Measurements from ENCODE around the gene GLI3.

Gene GLI3

DNA sequence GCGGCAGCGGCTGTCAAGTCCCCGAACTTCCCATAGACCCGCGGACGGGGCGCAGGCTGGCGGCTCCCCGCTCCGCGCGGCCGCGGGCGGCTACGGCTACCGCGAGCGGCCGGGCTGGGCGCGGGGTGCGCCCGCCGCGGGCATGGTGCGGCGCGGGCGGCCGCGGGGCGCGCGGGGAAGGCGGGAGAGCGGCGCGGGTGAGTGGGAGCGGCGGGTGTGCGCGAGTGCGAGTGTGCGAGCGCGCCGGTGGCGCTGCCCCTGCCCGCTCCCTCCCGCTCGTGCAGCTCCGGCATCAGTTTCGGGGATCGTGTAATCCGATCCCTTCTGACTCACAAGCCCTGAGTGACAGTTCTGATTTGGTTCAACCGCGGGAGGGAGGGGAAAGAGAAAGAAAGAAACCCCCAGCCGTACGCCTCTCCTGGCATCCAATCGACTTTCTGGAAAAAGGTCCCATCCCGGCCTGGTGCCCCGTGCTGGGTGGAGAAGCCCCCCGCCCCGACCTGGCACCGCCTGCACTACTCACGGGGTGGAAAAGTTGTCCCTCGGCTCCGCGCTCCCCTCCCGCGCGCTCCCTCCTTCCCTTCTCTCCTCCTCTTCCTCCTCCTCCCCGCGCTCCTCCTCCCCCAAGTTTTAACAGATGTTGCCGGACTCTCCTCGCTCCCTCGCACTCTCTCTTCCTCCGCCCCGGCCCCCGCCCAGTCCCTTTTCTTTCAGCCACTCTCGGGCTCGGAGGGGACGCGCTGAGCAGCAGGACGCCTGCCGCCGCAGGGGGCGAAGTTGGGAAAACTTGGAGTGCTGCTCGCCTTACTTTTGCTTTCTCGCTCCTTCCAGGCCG lies at the start of gene GLI3:
GLI3 (minus strand) TSS at position 234 of the 835 bp plus-strand sequence. CDS start 13,956 bp downstream, outside the sequence.
- DNase-seq = no peak

DNA sequence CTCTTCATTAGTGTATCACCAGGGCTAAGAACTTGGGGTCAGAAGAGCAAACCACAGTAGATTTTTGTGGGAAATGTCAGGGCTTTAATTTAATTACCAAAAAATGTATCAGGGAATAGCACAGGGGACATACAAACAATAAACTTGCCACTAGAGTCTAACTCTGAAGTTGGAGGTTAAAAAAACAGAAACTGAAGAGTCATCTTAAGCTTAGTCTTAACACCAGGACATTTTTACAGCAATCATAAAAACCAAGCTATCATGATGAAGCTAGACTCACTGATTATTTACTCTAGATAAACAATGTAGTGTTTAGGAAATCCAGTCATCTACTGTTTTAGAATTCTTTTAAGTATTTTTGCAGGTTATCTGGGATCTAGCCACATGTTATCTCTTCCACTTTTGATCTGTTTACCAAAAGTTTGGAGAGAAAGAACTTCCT lies 48.4 kb upstream of the GLI3 start:
- no peak for DNase-seq

DNA sequence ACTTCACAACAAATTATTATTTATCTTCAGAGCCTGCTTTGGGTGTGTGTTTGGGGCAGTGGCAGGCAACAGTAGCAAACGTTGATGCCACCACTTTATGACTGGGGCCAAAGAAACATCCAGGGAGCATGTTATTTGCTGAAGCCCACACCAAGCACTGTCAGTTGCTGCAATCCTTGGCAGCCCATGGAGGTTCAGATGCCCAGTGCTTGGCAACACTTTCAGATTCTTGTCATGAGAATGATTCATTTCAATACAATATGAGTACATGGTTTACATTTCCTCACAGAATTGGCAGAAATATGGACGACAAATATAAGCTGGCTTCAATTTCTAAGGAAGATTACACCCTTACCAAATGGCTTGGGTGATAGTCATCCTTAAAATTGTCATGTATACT lies 46.5 kb upstream of the GLI3 start:
- DNase-seq = no peak

DNA sequence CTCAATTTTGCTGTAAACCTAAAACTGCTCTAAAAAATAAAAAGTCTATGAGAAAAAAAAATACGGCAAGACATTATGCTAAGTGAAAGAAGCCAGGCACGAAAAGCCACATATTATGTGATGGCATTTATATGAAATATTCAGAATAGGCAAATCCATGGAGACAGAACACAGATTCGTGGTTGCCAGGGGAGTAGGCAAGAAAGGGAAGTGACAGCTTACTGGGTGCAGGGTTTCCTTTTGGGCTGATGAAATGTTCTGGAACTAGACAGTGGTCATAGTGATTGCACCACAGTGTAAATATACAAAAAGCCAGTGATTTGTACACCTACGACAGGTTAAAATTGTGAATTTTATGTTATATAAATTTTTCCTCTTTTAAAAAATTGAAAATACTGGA lies 41.3 kb upstream of the GLI3 start:
- DNase-seq = no peak

DNA sequence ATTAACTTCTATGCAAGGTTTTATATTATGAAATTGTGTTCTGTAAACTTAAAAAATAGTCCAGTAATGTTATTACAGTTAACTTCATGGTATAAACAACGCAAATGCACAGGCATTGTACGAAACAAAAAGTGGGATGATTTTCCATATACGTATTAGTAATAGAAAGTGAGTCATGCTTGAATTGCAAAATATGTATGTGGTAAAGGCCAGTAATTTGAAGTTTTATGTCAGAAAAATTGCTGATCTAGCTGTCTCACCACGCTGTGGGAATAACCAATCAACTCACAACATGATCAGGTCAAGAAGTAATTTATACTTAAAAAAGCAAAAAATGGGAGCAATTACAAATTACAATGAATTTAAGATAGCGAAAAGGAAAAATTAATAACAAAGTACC lies 37.0 kb upstream of the GLI3 start:
- no peak for DNase-seq

DNA sequence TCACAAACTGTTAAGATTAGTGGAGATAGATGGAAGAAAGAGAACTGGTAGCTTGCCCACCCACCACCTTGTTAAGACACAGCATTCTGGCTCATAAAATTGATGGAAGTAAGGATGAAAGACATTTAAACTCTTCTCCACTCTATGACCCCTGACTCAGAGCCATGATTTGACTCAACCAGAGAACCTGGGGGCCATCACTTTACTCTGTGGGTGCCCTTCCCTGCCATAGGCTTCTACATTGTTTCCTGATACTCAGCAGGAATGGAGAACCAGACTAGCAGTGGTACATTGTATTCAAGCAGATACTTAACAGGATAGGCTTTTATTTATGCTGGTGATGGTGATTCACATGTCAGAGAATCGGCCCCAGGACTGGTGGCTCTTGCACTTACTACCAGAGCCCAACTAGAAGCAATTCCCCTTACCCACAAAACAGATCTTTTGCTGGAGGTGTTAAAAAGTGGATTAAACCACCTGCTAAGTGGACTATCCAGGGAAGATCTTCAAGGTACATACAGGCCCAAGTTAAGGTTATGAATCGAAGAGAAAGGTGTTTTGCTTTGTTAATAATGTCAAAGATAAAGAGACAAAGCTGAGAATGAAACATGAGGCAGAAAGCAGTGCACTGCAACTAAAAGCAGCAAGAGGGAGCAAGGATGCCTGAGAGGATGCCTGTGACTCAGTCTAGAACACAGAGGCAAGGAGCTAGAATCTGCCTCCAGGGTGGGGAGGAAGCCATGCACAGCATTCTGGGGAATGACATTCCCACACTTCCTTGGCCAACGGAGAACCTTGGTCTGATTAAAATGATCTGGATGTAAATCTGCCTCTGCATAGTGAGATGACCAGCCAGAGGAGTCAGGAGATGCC lies 36.0 kb upstream of the GLI3 start:
- DNase-seq = no peak

DNA sequence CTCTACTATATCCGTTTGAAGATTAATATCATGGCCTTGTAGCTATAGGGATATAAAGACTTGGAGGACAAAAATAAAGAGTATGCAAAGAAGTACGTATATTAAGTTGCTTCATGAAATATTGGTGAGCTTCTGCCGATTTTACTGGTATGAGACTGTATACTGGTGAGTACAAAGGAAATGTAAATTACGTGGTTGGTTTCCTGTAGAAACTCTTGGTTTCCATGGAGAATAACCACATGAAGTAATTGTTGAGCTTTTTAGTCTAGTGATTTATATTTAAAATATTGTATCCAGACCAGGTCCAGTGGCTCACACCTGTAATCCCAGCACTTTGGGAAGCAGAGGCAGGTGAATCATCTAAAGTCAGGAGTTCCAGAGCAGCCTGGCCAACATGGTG lies 32.2 kb upstream of the GLI3 start:
- no peak for DNase-seq

DNA sequence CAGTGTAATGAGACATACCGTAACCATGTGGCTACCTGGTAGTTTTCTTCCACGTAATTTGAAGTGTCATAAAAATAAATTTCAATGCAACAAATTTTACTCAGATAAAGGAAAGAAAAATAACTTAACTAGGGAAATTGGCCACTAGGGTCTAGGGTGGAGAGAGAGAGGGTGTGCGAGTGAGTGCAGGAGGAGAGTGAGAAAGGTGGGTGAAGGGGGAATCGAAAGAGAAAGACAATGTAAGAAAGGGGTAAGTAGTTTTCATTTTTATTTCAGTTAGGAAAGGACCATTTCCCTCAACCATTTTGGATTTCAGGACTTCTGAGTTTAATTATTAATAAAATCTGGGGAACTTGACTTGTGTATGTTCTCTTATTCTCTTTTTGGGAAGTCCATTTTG lies 27.7 kb upstream of the GLI3 start:
- DNase-seq = no peak

DNA sequence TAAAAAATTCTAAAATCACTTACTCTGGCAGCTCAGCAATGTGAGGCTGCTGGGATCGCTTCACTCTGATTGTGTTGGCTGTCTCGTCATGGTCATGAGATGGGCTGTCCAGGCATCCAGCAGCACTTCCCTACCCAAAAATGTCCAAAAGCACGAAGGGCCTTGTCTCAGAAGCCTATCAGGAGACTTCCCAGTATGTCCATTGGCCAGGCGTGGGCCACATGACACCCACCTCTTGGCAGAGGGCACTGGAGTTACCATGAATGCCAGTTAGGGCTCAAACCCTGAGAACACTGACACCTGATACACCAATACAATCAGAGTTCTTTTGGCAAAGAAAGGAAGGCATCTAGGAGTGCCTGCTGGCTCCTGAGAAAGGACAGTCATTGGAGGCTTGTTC lies 27.0 kb upstream of the GLI3 start:
- DNase-seq = no peak

DNA sequence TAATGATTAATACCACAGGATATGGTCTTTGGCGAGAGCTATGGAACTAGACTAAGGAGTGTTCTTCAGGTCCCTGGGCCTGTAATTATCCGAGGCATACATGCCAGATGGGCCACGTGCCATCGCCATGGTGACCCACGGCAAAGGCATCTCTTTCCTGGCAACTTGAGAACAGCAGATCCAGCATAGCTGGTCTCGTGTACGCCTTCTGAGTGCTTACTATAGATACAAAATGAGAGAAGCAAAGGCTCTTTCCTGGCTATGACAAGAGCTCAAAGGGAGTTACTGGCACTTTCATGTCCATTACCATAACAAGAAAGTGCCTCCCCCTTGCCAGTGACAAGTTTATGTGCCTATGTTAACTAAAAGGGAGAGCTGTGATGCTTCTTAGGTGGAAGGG lies 26.0 kb upstream of the GLI3 start:
- DNase-seq = no peak

DNA sequence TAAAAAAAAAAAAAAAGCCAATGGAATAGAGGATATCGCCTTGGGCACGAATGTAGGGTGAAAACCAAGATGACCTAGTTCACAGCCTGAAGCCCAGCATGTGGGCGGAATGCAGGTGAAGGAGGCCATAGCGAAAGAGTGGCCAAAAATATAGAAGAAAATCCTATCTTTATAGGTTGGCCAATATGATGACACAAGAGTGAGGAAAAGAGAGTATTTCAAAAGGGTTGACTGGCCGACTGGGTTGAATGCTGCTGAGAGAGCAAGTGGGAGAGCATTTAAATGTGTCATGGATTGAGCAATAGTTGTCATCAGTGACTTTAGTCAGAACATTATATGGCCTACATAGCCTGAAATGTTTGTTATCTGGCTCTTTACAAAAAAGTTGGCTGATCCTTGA lies 17.2 kb upstream of the GLI3 start:
- no peak for DNase-seq

DNA sequence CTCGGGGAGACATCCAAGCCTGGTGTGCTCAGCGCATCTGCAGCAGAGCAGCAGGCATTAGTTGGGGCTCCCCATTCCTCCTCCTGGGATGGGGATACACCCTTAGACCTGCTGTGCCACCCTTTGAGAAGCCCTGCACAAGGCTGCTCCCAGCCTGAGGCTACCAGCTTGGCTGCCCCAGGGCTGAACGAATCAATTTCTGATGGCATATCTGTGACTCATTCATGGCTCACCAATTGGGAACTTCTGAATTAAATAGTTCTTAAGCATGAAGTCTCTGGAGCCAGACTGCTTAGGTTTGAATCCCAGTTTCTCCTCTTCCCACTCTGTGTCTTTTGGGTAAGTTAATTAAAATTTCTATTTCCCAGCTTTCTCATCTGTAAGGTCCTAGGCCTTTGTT lies 16.3 kb upstream of the GLI3 start:
- no peak for DNase-seq

DNA sequence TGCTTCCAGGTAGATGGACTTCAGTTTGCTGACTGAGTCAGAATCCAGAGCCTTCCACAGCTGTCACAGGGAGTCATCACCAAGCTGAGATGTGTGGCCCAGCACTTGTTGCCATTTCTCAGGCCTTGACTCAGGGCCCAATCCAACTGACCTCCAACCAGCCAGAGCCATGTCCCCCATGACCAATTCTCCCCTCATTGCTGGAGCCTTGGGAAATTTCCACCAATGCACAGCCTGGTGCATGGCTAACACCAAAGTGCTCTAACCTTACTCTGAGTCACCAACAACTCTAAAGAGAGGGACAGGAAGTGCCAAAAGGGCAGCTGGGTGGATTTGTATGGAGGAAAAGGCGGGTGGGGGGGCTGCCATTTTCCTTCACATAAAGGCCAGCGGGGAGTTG lies 13.4 kb upstream of the GLI3 start:
- no peak for DNase-seq

DNA sequence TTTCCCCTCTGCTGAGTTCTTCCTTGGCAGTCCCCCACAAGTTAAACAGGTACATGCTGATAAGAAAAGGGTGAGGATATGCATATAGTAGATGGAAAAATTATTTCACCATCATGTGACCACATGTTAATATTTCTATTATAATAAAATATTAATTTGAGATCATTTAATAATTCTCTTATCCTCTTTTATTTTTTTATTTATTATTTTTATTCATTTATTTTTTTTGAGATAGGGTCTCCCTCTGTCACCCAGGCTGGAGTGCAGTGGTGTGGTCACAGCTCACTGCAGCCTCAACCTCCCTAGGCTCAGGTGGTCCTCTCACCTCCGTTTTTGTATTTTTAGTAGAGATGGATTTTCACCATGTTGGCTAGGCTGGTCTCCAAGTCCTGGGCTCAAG lies 11.6 kb upstream of the GLI3 start:
- no peak for DNase-seq

DNA sequence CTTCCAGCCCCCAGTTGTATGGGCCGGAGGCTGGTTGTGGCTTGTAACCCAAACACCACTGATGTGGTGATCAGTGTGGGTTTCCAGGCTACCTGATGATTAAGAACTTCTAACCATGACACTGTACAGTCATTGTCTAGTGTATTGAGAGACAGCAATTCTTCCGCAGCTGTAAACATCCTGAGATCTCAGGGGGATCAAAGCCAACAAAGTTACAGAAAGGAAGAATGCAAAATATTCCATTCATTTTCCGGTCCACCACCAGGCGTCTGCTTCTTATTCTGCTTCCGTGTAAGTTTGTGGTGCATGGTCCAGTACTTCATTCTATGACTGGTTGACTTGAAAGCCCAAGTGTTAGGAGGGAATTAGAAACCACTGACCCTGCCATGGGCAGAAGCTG lies 10.3 kb upstream of the GLI3 start:
- no peak for DNase-seq

DNA sequence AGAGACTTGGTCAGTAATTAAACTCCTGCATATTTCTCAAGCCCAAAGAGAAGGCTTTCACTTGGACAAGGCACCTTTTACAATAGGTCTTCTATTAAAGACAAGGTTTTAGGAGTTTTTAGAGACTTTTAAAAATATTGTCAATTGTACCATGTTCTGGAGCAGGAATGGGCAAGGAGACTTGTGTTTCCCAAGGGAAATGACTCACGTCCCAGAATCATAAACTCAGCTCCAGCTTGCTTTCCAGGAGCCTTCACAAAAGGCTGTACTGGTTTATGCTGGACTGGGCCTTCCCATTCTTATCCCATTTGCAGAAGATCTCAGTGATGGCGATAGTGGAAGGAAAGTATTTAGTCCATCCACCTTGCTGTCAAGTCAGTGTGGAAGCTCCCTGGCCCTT lies 7.8 kb upstream of the GLI3 start:
- DNase-seq = no peak

DNA sequence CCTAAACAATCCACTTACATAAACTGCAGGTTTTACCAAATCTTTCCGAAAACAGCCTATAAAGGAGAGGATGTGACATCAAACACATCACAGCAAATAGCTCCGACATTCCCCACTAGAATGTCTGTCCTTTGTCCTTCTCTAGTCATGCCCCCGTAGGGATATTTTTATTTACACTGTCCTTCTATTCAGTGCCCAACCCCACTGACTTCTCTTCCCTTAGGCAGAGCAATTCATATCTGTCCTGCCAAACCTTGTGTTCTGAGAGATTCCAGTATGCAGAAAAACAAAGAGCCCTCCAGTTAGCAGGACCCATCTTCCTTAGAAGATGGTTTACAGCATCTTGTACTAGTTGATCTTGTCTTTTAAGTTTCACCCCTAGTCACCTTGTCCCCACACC lies 5.4 kb upstream of the GLI3 start:
- DNase-seq = no peak

DNA sequence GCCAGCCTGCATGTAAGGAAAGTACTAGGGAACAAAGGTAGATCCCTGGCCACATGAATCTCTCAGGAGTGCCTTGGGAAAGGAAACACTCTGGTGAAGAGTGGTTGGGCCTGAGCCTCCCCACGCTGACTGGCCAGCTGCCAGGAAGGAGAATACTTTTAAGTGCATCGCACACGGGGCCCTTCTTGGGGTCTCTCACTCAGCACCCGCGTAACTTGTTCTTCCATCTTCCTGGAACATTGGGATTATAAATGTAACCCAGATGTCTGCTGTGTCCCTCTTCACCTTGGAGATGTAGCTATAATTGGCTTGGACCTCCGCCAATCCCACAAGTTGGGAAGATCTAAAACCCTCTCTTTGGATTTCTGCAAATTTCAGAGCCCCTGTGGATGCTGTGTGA lies 4.4 kb upstream of the GLI3 start:
- DNase-seq = no peak

DNA sequence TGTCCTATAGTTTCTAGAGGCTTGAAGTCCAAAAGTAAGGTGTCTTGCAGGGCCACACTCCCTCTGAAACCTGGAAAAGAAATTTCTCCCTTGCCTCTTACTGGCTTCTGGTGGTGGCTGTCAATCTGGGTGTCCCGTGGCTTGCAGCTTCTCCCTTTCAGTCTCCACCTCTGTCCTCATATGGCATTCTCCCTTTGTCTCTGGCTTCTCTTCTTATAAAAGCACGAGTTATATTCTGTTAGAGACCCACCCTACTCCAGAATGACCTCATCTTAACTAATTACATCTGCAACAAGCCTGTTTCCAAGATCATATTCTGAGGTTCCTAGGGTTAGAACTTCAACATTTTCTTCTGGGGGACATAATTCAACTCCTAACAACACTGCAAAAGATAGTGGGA lies 3.4 kb upstream of the GLI3 start:
- DNase-seq = no peak

DNA sequence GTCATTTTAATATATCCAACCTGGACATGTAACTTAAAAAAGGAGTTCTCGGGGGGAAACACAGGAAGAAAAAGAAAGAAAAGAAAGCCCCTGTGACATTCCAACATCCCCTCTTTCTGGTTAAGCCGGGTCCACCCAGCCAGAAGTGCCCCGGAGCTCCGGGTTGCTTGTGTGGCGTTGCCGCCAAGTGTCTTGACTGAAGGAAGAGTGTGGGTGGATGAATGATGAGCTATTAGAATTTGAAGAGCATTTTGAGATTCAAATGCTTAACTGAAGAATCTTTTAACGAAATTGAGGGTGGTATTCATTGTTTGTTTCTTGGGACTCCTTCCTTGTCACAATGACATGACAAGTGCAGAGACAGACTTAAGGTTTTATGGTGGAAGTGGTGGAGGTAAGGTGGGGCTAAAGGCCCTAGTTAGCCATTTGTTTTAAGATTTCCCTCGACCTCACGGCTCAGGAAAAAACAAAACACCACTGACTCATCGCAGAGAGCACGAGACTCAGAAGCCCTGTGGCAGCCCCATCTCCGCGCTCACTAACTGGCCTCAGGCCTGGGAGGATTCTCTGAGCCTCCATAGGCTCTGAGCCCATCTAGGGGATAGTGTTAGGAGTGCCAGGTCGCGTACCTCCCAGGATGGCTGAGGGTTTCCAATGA lies 1.8 kb upstream of the GLI3 start:
- DNase-seq = no peak

DNA sequence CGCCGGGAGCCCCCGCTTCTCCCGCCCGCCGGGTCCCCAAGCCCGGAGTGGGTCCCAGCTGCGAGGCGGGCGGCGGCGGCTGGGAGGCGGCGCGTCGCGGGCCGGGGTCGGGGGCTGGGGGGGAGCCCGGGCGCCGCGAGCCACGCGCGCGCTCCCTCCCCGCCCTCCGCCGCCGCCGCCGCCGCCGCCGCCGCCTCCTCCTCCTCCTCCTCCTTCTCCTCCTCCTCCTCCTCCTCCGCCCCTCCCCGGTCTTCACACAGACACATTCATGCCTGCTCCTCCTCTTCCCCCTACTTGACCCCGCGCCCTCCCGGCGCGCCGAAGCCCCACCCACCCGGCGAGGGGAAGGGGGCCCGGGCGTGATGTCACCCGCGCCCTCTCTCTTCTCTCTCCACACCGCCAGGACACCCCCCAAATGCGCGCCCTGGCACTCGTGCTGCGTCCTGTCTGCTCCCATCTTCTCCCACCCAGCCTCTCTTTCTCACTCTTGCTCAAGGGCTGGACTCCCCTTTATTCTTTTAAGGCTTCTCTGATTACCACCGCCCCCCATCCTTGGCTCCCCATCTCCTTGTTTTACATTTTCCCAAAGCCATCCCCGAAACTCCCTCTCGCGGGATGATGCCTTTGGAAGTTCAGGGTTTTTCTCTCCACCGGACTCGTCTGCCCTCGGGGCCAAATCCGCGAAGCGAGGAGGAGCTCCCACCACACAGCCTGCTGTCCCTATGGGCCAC lies 967 bp upstream of the GLI3 start:
- no peak for DNase-seq

DNA sequence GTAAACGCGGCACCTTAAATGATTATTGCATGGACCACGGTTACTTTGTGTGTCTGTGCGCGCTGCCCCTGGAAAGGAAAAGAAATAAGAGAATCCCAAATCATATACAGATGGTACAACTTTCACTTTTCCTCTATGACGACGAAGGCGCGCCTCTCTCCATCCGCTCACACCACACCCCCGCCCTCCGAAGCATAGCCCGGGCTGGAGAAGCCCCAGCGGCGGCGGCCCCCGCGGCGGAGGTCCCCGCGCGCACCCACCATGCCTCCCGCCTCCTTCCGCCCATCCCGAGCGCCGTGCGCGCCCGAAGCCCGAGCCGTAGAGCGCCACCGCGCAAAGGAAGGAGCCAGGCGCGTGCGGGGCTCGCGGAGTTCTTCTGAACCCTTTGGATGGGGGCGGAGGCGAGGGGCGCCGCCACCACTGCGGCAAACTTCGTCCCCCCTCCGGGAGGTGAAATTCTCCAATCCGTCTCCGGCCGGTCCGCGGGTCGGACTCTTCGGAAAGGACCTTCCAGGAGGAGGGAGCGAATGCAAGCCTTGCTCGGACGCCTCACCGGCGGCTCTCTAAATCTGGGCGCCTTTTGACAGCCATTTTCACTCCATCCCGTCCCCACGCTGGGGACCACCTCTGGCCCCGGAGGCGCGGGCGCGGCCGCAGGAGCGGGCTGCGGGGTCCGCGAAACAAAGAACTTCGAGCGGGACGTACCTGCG lies 588 bp downstream of the GLI3 start:
- DNase-seq = no peak

Measured in NCI-H187 (cell line).